Fibroblast of skin of left biceps (primary cell): Measurements from ENCODE around the gene DPM2.

Source experiments
- DNase-seq, 2 experiments: peaks; one replicate each; pipeline ENCODE4 v3.0.0-alpha.2; 2013; ENCODE audit warnings: low read depth in 2 of 2

The DPM2 gene

GRCh38 chr9:127973169-127974000 lies 35.7 kb upstream of the DPM2 start:
- no peak for DNase-seq

GRCh38 chr9:127972236-127972871 lies 34.7 kb upstream of the DPM2 start:
- no peak for DNase-seq

GRCh38 chr9:127971357-127972235 lies 33.9 kb upstream of the DPM2 start:
- DNase-seq, result no peak

- DNase-seq, result no peak
Measured at GRCh38 chr9:127970401-127971313, 33.0 kb upstream of the DPM2 start.

GRCh38 chr9:127968700-127969383 lies 31.2 kb upstream of the DPM2 start:
- peak; percentile 78 to 80 for DNase-seq

- no peak for DNase-seq
Measured at GRCh38 chr9:127968042-127968441, 30.4 kb upstream of the DPM2 start.

GRCh38 chr9:127967151-127967809 lies 29.6 kb upstream of the DPM2 start:
- no peak for DNase-seq

GRCh38 chr9:127966416-127967150 lies 28.9 kb upstream of the DPM2 start:
- no peak for DNase-seq

- DNase-seq, result no peak
Measured at GRCh38 chr9:127965953-127966352, 28.3 kb upstream of the DPM2 start.

GRCh38 chr9:127963359-127964064 lies 25.9 kb upstream of the DPM2 start:
- no peak for DNase-seq

GRCh38 chr9:127963041-127963358 lies 25.3 kb upstream of the DPM2 start:
- DNase-seq, result no peak

GRCh38 chr9:127962278-127962677 lies 24.6 kb upstream of the DPM2 start:
- DNase-seq, result no peak

GRCh38 chr9:127961613-127962155 lies 24.0 kb upstream of the DPM2 start:
- DNase-seq, result no peak

GRCh38 chr9:127961155-127961490 lies 23.5 kb upstream of the DPM2 start:
- DNase-seq, result no peak

GRCh38 chr9:127960410-127961154 lies 22.9 kb upstream of the DPM2 start:
- no peak for DNase-seq

GRCh38 chr9:127959841-127960409 lies 22.3 kb upstream of the DPM2 start:
- DNase-seq, result no peak

GRCh38 chr9:127959398-127959797 lies 21.7 kb upstream of the DPM2 start:
- no peak for DNase-seq

GRCh38 chr9:127958728-127959127 lies 21.1 kb upstream of the DPM2 start:
- DNase-seq, result no peak
